Left ventricle myocardium superior (tissue), 1 donor: ENCODE data around the gene TNIP2. TPM values are rescaled to one million over a fixed set of nuclear protein-coding genes. Genes with fewer than 3 reads are reported as not detected.

ENCODE experiments used
- ATAC-seq: fragments of 200-7000 bp; cut with Tn5 transposase; one replicate; pipeline ENCODE4 v1.9.1; 2020; ENCODE audit warnings: mild to moderate bottlenecking, moderate library complexity
- DNase-seq: peaks from one replicate; pipeline ENCODE4 v3.0.0-alpha.2; 2020
- intact Hi-C: fragments of 100-400 bp; cut with micrococcal nuclease; formaldehyde crosslinking; loops from one replicate; pipeline ENCODE4 v1.11.0; 2022
- total RNA-seq: library from RNA; stranded (reverse); fragmentation: NEBNext Ultra II Directional; extraction: Animal tissue kit (Norgen Biotek cat#: 25700); gene quantifications from one replicate; pipeline ENCODE4 v1.2.1, GENCODE V29; 2021
- donor health status: DM: no; HTN: yes; CAD: no; lungs with severe emphysema.

The TNIP2 gene
- total RNA-seq, 1 donor from 2014 or later: 24.0 TPM

GRCh38 chr4:2795300-2795892, 39.3 kb upstream of the TNIP2 start:
- no peak for DNase-seq
- no peak for ATAC-seq
- intact Hi-C loops: no loop called here

DNA sequence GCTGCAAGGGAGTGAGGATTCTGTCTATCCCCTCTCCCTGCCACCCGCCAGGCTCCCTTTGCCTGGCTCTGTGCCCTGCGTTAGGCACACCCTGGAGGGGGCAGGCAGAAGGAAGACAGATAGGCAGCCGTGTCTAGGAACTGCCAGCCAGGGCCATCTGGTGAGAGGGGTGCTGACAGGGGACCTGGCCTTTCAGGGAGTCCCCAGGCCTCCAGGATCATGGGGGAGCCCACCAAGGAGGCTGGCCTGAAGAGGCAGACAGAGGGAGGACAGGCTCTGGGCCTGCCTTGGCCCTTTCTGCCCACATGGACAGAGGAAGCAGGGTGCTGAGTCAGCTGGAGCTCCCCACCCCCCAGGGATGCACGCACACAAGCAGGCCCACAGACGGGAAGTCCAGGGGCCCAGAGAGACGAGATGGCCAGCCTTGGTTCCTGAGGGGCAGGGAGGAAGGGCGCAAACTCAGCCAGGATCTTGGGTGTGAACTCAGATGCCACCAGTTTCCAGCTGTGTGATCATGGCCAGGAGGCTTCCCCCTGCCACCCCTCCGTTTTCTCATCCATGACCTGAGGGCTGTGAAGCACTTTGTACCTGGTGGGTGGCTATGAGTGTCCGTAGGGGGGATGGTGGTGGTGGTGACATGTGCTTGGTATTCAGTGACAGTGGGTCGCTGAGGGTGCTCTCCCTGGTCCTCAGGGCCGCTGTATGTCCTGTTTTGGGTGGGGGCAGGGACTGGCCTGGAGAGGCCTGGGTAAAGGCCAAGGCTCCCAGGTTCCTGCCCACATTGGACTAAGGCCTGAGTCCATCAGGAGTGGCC, 38.6 kb upstream of the TNIP2 start:
- peak; percentile 47 for ATAC-seq
- intact Hi-C loops: no loop called here
- DNase-seq: peak; percentile 80

- ATAC-seq (peak; percentile 3), DNase-seq (peak; percentile 66)
- intact Hi-C loops: no loop called here
Observed at GRCh38 chr4:2793586-2794485, 37.7 kb upstream of the TNIP2 start.

- intact Hi-C loops: no loop called here
Observed at GRCh38 chr4:2792711-2793585, 36.8 kb upstream of the TNIP2 start, which contains the start of gene SH3BP2. Gene SH3BP2 (plus strand): TSS chr4:2793085. CDS start chr4:2820618, 27,533 bp downstream.

DNA sequence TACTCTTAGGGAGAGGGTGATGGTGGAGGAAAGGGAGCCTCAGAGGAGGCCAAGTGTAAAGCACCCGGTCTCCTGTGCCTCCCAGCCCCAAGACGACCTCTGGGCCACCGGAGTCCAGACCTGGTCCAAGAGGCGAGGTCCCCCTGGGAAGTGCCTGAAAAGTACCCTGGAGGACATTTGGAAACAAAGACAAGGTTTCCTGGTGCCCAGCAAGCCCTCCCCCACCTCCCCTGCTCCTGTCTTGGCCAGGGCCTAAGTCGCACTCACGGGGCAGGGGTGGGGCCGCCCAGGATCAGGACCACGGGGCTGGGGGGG, 36.2 kb upstream of the TNIP2 start:
- ATAC-seq (no peak), DNase-seq (no peak)
- intact Hi-C loops: no loop called here

More at GRCh38 chr4:2792711-2793585, 36.8 kb upstream of the TNIP2 start, which contains the start of gene SH3BP2:
- ATAC-seq (peak; percentile 72), DNase-seq (peak; percentile 95)

- intact Hi-C loops: no loop called here
- DNase-seq (peak; percentile 37), ATAC-seq (no peak)
Observed at GRCh38 chr4:2791518-2792395, 35.6 kb upstream of the TNIP2 start.

GRCh38 chr4:2790583-2791517, 34.7 kb upstream of the TNIP2 start:
- intact Hi-C loops: no loop called here
- DNase-seq (peak; percentile 56), ATAC-seq (no peak)

- DNase-seq (peak; percentile 20), ATAC-seq (no peak)
- intact Hi-C loops: no loop called here
Observed at GRCh38 chr4:2789793-2790582, 33.9 kb upstream of the TNIP2 start.

GRCh38 chr4:2789351-2789750, 33.2 kb upstream of the TNIP2 start:
- intact Hi-C loops: no loop called here
- no peak for ATAC-seq
- DNase-seq: peak; percentile 16

DNA sequence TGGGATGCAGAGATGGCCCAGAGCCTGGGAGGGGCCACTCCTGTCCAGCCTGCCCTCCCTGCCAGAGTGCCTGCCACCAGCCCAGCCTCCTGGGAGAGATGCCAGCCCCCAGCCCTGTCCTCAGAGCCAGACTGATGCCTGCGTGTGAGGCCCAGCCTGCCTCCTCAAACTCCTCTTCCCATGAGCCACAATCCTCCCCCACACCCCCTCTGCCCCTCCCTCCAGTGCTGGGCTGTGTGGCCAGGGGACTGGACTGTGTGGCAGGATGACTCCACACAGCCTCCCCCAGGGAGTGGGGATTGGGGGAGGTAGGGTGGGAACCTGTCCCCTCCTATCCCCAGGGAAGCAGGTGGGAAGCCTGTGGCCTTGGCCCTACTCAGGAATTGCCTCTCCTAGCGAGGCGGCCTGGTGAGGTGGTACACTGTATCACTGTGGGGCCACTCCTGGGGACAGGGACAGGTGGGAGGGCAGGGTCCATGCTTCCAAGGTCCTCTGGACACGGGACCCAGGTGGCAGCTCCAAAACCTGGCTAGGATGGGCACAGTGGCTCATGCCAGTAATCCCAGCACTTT, 32.5 kb upstream of the TNIP2 start:
- intact Hi-C loops: no loop called here
- ATAC-seq (peak; percentile 79), DNase-seq (peak; percentile 88)

- DNase-seq (no peak), ATAC-seq (no peak)
- intact Hi-C loops: no loop called here
Observed at GRCh38 chr4:2788101-2788500, 32.0 kb upstream of the TNIP2 start.

- peak; percentile 71 for DNase-seq
- peak; percentile 68 for ATAC-seq
- intact Hi-C loops: no loop called here
Observed at GRCh38 chr4:2787230-2788100, 31.3 kb upstream of the TNIP2 start.

DNA sequence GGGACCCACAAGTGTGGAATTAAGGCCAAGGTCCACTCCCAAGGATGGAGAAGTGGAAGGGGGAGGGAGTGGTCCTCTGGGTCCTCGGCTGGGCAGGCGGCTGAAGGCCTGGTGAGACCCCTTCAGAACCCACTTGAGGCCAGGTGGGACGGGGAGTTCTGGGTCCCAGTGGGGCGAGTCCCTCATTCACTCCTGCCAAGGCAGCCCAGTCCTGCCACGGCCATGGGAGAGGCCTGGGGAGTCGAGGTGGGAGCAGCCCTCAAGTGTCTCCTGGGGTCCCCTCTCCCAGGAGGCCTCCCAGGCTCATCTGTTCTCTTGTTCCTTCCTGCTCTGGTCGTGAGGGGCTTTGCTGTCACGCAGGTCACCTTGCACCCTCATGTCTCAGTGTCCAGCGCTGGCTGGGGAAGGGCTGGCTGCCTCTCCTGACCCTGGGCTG, 30.7 kb upstream of the TNIP2 start:
- intact Hi-C loops: no loop called here
- DNase-seq (no peak), ATAC-seq (no peak)

GRCh38 chr4:2786152-2786671, 30.1 kb upstream of the TNIP2 start:
- ATAC-seq: no peak

DNA sequence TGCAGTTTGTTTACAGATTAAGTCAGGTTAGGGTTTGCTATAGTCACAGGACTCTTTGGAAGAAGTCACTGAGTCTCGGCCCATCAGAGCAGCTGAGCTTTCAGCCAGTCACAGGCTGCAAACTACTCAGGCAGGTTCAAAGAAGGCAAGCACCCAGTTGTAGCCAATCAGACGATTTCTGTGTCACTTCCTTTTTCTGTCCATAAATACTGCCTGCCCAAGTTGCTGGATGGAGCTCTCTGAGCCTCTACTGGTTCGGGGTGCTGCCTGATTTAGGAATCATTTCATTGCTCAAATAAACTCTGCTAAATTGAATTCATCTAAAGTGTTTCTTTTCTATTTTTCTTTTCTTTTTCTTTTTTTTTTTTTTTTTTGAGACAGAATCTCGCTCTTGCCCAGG, 29.5 kb upstream of the TNIP2 start:
- intact Hi-C loops: no loop called here
- ATAC-seq (peak; percentile 10), DNase-seq (peak; percentile 24)

More at GRCh38 chr4:2786152-2786671, 30.1 kb upstream of the TNIP2 start:
- intact Hi-C loops: no loop called here
- peak; percentile 20 for DNase-seq
